UCSD-AML1 (cell line): ENCODE measurements around the gene TUBA3D.
"Not testable (repeated sequence)": the region's sequence is repeated elsewhere in the genome, so short reads cannot be mapped to it uniquely, and the experiment has no call there.

Source experiments
- DNase-seq: peaks from one replicate; lab custom pipeline; 2025; ENCODE audit not compliant: unreplicated experiment; lab: John Stamatoyannopoulos, UW

Gene TUBA3D

DNA sequence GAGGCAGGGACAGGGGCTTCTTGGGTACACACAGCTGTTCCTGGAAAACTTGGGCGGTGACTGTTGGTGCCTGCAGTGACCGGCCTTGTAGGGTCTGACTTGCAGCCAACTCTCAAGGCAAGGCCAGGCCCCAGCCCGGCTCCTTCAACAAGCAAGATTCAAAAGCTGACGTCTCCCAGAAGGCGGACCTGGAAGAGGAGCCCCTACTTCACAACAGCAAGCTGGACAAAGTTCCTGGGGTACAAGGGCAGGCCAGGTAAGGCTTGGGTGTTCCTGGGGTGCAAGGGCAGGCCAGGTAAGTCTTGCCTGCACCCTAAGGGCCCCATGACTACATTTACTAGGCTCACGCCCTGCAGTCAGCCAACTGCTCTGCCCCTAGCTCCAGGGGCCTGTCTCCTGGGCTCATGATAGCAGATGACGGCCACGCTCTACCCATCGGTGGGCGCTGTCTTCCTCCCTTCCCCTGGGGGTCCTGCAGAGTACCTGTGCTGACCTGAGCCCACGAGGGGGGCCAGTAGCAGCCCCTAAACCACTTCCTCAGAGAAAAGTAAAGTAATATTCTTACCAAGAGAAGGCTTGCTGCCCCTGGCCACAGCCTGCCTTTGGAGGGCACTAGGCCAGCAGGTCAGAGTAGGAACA lies 55.7 kb downstream of the TUBA3D start:
- not testable (repeated sequence) for DNase-seq
